ENCODE results near the gene SH3BGRL.

Gene SH3BGRL

DNA sequence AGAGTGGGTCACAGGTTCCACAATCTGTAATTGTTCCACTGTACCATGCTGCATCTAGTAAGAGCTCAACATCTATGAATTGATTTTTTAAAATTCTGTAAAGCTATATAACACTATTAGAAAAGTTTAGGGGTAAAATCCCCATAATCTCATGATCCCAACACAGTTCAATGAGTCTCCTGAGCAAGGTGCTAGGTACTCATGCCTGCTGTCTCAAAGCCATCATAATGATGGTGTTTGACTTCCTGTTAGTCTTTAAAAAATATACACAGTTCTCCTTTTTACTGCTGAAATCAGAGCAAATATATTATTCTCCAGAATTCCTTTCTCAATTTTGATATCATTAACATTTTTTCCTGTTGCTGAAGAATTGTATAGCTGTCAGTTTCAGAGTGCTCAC lies 55.9 kb downstream of the SH3BGRL start:
- no peak for DNase-seq (ENCODE audit: low spot score)
- TF ChIP-seq, protein P1, sequence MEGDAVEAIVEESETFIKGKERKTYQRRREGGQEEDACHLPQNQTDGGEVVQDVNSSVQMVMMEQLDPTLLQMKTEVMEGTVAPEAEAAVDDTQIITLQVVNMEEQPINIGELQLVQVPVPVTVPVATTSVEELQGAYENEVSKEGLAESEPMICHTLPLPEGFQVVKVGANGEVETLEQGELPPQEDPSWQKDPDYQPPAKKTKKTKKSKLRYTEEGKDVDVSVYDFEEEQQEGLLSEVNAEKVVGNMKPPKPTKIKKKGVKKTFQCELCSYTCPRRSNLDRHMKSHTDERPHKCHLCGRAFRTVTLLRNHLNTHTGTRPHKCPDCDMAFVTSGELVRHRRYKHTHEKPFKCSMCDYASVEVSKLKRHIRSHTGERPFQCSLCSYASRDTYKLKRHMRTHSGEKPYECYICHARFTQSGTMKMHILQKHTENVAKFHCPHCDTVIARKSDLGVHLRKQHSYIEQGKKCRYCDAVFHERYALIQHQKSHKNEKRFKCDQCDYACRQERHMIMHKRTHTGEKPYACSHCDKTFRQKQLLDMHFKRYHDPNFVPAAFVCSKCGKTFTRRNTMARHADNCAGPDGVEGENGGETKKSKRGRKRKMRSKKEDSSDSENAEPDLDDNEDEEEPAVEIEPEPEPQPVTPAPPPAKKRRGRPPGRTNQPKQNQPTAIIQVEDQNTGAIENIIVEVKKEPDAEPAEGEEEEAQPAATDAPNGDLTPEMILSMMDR (IDR thresholded peaks at IDR 0.05; ENCODE audit: extremely low read depth, missing control alignments), result no peak

DNA sequence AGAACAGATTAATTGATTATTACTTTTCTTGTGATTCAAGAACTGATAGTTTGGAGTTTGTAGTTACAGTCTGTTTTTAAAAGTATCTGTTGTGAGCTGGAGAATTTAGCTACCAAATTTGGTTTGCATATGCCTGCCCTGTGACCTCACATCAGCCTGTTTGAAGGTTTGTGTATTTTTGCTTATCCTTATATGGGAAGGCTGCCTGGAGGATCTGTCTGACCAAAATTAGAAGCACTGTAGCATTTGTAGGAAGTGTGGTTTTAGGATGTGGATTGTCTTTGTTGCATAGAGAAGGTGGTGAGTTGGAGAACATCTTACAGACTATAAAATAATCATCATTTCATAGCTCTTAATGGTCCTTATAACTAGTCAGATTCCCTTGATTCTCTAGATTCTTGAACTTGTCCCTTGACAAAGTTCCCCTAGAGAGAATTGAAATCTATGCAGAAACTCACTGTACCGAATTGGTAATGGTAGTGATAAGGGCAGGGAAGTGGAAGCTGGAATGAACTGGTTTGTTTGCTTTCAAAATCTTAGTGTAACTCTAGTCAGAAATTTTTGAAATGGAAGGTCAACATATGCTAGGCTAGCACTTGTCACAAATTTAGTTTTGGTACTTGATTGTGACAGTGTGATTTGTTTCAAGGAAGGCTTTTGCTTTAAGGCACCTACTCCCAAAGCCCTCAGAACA lies 57.3 kb downstream of the SH3BGRL start:
- DNase-seq (ENCODE audit: low spot score), result no peak
- TF ChIP-seq, protein P1 (IDR thresholded peaks at IDR 0.05; ENCODE audit: extremely low read depth, missing control alignments), result no peak

DNA sequence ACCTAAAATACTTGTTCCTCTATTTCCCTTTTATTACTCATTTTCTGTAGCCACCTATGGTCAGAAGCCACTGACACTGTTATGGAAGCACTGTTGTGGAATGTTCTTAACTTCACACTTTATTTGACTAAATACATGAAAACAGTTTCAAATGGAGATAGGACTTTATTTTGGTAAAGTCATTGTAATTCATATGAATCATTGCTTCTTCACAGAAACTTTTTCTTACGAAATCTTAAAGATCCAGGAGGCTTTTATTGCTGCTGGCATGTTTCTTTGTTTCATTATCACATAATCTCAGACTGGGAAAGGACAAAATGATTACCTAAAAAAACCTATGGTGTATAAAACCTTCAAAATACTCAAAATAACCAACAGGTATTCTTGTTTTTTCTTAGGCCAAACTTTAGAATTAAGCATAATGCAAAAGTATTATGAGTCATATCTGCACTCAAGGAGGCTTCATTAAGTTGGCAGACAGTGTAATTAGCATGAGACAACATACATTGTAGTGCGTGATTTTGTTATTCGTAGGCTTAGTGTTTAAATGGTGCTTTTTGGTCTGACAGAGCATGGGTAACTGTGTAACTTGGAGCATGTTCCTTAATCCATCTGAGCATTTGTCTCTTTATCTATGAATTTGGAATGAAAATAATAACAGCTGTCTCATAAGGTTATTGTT lies 58.0 kb downstream of the SH3BGRL start:
- TF ChIP-seq, protein P1 (IDR thresholded peaks at IDR 0.05; ENCODE audit: extremely low read depth, missing control alignments), result no peak
- no peak for DNase-seq (ENCODE audit: low spot score)

DNA sequence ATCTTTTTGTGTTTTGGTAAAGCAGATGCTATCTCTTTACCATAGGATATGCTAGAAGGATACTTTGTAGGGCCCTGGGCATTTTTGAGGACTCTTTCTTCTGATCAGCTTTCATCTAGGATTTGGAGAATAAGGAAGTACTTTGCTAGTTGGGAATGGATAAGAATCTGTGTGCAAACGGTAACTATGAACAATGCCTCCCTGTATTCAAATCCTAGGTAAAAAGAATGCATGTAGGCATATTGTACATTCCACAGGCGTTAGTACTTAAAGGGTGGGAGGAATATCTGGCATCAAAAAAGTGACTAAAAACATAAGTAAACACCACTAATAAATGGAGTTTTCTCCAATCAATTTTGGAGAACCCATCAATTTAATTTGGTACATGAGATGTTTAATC lies 59.7 kb downstream of the SH3BGRL start:
- TF ChIP-seq, protein P1 (IDR thresholded peaks at IDR 0.05; ENCODE audit: extremely low read depth, missing control alignments), result no peak
- DNase-seq (ENCODE audit: low spot score), result no peak

DNA sequence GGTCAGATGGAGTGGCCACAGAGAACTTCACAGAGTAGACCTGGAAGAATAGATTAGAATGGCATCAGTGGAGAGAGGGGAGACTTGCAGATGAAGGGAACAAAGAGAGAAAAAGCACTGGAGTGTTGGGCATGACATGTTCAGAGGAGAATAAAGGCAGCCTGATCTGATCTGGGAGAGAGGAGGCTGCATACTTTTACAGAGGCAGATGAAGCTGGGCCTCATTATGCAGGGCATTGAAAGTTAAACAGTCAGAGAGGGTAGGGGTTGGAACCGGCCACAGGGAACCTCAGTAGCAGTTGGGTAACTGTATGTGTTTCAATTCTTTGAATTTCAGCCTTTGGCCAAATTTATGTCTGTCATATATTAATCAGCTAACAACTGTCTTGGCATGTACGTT lies 61.2 kb downstream of the SH3BGRL start:
- no peak for DNase-seq (ENCODE audit: low spot score)
- TF ChIP-seq, protein P1 (IDR thresholded peaks at IDR 0.05; ENCODE audit: extremely low read depth, missing control alignments), result no peak

DNA sequence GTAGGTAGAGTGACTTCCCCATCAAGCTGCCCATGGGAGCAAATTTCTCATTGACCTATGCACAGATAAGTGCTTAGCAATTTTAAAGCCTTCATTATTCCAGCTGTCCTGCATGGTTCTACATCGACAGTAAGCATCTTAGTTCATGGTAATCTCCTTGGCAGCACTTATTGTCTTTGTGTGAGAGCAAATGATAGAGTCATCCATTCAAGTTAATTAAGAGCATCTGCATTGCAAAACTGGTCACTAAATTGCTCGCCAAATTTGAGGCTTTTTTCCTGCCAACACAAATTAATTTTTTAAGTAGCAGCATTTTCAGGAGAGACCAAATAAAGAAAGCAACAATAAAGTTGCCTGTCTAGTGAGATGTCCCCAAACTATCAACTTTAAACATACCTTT lies 76.7 kb downstream of the SH3BGRL start:
- no peak for DNase-seq (ENCODE audit: low spot score)
- TF ChIP-seq, protein P1 (IDR thresholded peaks at IDR 0.05; ENCODE audit: extremely low read depth, missing control alignments), result no peak

DNA sequence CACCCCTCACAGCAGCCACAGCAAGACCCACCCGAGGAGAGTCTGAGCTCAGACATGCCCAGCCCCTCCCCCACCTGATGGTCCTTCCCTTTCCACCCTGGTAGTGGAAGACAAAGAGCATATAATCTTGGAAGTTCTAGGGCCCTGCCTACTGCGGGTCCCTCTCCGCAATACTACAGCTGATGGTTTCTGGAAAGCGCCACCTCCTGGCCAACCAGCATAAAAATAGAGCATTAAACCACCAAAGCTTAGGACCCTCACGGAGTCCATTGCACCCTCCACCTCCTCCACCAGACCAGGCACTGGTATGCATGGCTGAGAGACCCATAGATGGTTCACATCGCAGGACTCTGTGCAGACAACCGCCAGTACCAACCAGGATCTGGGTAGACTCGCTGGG lies 78.2 kb downstream of the SH3BGRL start:
- no peak for DNase-seq (ENCODE audit: low spot score)
- TF ChIP-seq, protein P1 (IDR thresholded peaks at IDR 0.05; ENCODE audit: extremely low read depth, missing control alignments), result no peak

Data from GM20000 (cell line).